ENCODE data around the gene TMEM87B. TPM values are rescaled to one million over a fixed set of nuclear protein-coding genes. Genes with fewer than 3 reads are reported as not detected.
"Not testable (repeated sequence)": the region's sequence is repeated elsewhere in the genome, so short reads cannot be mapped to it uniquely, and the experiment has no call there.

TMEM87B gene
- total RNA-seq, 3 donors from 2014 or later: 10.0 to 10.7 (median 10.0) TPM

DNA sequence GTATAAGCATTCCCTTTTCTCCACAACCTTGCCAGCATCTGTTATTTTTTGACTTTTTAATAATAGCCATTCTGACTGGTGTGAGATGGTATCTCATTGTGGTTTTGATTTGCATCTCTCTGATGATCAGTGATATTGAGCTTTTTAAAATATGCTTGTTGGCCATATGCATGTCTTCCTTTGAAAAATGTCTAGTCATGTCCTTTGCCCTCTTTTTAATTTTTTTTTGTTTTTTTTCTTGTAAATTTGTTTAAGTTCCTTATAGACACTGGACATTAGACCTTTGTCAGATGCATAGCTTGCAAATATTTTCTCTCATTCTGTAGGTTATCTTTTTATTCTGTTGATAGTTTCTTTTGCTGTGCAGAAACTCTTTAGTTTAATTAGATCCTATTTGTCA lies 14.7 kb downstream of the TMEM87B start:
- H3K36me3 Mint-ChIP-seq (ENCODE audit: insufficient read depth): peaks cover 57% of the 10 kb centered on the region
- H3K4me1 Mint-ChIP-seq (ENCODE audit: low read depth): peaks cover 41% of the 10 kb centered on the region
- H3K27me3 Mint-ChIP-seq (ENCODE audit: low read depth); H3K4me3 Mint-ChIP-seq; DNase-seq; H3K9me3 Mint-ChIP-seq; ATAC-seq: not testable (repeated sequence)

DNA sequence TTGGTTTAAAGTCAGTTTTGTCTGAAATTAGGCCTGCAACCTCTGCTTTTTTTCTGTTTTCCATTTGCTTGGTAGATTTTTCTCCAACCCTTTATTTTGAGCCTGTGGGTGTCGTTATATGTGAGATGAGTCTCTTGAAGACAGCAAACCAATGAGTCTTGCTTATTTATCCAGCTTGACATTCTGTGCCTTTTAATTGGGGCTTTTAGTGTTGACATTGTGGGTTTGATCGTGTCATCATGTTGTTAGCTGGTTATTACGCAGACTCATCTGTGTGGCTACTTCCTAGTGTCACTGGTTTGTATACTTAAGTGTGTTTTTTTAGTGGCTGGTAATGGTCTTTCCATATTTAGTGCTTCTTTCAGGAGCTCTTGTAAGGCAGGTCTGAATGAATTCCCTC lies 18.8 kb downstream of the TMEM87B start:
- Mint-ChIP-seq H3K4me3 (no peak overlapping the region), H3K36me3 (ENCODE audit: insufficient read depth) (peaks cover 55% of the 10 kb centered on the region), H3K9me3 (peaks cover 8% of the 10 kb centered on the region), H3K4me1 (ENCODE audit: low read depth) (peaks cover 35% of the 10 kb centered on the region), H3K27me3 (ENCODE audit: low read depth) (no peaks in the 10 kb centered on the region)
- ATAC-seq (no peak), DNase-seq (no peak)

DNA sequence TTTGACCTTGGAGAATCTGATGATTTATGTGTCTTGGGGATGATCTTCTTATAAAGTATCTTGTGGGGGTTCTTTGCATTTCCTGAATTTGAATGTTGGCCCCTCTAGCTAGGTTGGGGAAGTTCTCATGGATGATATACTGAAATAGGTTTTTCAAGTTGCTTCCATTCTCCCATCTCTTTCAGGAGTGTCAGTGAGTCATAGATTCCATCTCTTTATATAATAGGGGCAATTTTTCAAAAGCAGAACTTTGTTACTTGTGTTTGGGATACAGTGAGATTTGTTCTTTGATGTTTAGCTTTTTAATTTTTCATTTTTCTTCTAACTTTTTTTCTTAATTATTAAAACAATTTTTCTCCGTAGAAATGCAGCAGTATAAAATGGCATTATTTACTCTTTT lies 19.4 kb downstream of the TMEM87B start:
- Mint-ChIP-seq H3K4me3 (no peak overlapping the region), H3K36me3 (ENCODE audit: insufficient read depth) (peaks cover 55% of the 10 kb centered on the region), H3K27me3 (ENCODE audit: low read depth) (no peaks in the 10 kb centered on the region), H3K9me3 (peaks cover 5% of the 10 kb centered on the region), H3K4me1 (ENCODE audit: low read depth) (peaks cover 31% of the 10 kb centered on the region)
- no peak for DNase-seq
- ATAC-seq: no peak

DNA sequence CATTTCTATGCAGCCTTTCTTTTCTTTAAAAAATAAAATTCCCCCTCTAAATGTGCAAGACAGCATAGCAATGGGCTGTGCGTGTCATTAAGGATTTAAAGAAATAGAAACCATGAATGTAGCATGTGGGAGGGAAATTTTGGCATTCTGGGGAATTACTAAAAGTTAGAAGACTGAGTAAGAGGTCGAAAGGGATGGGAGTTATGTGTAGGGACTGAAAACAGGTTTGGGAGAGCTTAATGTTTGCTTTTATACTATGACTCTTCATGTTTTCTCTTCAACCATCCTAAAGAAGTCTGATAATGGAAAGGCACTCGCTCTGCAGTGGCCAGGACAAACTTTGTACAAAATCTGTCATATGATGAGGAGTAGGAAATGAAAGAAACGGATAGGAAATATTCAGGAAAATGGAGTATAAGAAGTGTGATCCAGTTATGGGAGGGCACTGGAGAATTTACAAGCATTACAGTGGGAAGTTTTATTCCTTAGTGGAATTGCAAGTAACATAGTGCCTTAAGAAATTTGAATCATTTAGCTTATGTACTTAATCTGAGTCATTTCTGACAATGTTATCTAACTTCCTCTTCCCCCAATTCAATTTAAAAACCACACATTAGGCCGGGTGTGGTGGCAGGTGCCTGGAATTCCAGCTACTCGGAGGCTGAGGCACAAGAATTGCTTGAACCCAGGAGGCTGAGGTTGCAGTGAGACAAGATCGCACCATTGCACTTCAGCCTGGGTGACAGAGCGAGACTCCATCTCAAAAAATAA lies 20.6 kb downstream of the TMEM87B start:
- peaks cover 31% of the 10 kb centered on the region for H3K4me1 Mint-ChIP-seq (ENCODE audit: low read depth)
- H3K27me3 Mint-ChIP-seq (ENCODE audit: low read depth): no peaks in the 10 kb centered on the region
- peaks cover 56% of the 10 kb centered on the region for H3K36me3 Mint-ChIP-seq (ENCODE audit: insufficient read depth)
- H3K9me3 Mint-ChIP-seq: peaks cover 5% of the 10 kb centered on the region
- ATAC-seq (peak; percentile 14 to 46), DNase-seq (no peak)
- H3K4me3 Mint-ChIP-seq: no peak overlapping the region

DNA sequence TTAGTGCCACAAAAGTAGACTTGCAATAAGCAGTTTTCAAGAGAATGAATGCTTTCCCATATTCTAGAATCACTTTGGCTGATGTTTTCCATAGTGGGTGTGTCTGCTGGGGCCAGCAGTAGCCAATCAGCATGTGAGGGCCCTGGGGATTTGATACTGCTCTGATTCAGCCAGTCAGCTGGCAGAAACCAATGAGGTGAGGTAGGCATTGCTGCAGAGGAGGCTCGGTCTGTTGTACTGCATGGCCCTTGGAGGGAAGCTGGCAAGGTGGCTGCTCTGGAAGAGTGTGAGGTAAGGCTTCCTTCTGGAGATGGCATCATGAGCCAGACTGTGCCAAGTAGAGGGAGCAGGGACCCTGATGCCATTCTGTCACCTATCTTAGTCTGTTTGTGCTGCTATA lies 22.7 kb downstream of the TMEM87B start:
- ATAC-seq (no peak), DNase-seq (no peak)
- no peak overlapping the region for H3K4me3 Mint-ChIP-seq
- peaks cover 20% of the 10 kb centered on the region for H3K4me1 Mint-ChIP-seq (ENCODE audit: low read depth)
- H3K27me3 Mint-ChIP-seq (ENCODE audit: low read depth): no peaks in the 10 kb centered on the region
- H3K36me3 Mint-ChIP-seq (ENCODE audit: insufficient read depth): peaks cover 65% of the 10 kb centered on the region
- peaks cover 5% of the 10 kb centered on the region for H3K9me3 Mint-ChIP-seq

DNA sequence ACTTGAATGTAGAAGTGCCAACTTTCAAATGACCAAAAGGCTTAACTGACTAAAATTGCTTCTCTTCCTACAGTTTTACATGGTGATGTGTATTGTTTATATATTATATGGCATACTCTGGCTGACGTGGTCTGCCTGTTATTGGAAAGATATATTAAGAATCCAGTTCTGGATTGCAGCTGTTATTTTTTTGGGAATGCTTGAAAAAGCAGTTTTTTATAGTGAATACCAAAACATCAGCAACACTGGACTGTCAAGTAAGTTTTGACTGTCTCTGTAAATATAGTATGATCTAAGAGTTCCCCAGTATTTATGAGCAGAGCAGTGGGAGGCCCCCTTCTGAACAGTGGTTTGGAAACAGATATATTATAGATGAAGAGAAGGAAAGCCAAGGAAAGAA lies 26.2 kb downstream of the TMEM87B start:
- no peak overlapping the region for H3K4me3 Mint-ChIP-seq
- H3K27me3 Mint-ChIP-seq (ENCODE audit: low read depth): no peaks in the 10 kb centered on the region
- DNase-seq: no peak
- peaks cover 63% of the 10 kb centered on the region for H3K36me3 Mint-ChIP-seq (ENCODE audit: insufficient read depth)
- ATAC-seq: no peak
- no peaks in the 10 kb centered on the region for H3K4me1 Mint-ChIP-seq (ENCODE audit: low read depth)
- no peaks in the 10 kb centered on the region for H3K9me3 Mint-ChIP-seq

DNA sequence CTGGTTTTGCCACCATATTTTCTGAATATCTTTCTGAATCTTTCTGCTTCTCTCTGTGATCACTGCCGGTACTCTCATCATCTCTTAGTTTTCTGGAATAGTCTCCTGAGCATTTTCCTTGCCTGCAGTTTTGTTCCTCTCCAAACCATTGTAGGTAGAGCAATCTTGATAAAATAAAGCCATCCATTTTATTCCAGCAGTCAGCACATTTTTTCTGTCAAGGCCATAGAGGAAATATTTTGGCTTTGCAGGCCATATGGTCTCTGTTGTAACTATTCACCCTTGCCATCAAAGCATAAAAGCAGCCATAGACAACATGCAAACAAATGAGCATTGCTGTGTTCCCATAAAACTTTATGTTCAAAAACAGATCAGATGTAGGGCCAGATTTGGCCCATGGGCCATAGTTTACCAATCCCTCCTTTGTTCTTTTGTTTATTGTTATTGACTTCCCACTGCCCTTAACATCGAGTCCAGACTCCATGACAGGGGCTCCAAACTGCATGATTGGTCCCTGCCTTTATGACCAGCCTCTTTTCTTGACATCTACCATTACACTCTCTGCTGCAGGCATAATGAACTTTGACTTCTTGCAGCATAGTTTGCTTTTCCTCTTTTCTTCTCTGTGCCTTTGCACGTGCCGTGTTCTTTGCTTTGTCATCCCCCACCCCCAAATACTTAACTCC lies 29.8 kb downstream of the TMEM87B start:
- Mint-ChIP-seq H3K9me3 (no peaks in the 10 kb centered on the region), H3K36me3 (ENCODE audit: insufficient read depth) (peaks cover 75% of the 10 kb centered on the region), H3K27me3 (ENCODE audit: low read depth) (no peaks in the 10 kb centered on the region), H3K4me1 (ENCODE audit: low read depth) (no peaks in the 10 kb centered on the region), H3K4me3 (no peak overlapping the region)
- DNase-seq (no peak), ATAC-seq (no peak)

DNA sequence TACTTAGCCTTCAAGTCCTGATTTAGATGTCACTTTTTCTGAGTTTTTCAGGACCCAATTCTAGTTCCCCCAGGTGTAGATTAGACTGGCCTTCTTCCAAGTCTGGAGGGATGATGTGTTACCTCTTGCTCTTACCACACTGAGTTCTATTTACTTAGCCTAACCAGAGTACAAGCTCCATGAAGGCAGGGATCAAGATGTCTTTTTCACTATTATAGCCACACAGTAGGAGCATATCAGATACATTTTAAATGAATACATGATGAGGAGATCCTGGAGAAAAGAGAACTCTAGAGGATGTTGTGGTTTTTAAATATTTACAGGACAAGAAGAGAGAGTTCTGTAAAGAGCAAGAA lies 30.3 kb downstream of the TMEM87B start:
- Mint-ChIP-seq H3K36me3 (ENCODE audit: insufficient read depth) (peaks cover 81% of the 10 kb centered on the region), H3K27me3 (ENCODE audit: low read depth) (no peaks in the 10 kb centered on the region), H3K4me3 (no peak overlapping the region), H3K9me3 (no peaks in the 10 kb centered on the region), H3K4me1 (ENCODE audit: low read depth) (no peaks in the 10 kb centered on the region)
- ATAC-seq (no peak), DNase-seq (no peak)

DNA sequence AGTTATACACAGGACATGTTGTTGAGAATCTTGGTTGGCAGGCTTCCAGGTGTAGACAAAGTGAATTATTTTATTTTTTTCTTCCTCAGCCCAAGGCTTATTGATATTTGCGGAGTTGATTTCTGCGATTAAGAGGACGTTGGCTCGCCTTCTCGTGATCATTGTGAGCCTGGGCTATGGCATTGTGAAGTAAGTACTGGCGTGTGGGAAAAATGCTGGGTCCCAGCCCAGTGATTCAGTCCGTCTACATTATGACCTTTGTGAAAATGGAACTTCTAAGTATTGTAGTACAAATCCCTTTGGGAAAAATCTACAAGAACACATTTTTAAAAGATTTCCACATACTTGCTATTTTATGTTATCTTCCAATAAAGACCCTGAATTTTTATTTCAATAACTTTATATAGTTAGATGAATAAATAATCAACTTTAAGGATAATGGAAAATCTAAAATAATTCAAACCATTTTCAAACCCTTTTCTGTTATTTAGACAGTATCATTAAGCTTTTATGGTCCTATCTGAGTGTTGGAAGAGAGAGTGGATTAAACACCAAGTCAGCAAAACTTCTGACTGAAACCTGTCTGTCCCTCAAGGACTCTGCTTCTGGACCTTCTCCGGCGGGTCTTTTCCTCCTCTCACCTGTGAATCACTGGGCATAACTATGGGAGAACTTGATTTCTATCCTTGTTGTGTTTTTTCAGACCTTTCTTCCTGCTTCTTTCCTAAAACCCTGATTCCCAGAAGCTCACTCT lies 31.0 kb downstream of the TMEM87B start:
- Mint-ChIP-seq H3K36me3 (ENCODE audit: insufficient read depth) (peaks cover 76% of the 10 kb centered on the region), H3K9me3 (no peaks in the 10 kb centered on the region), H3K4me3 (no peak overlapping the region), H3K27me3 (ENCODE audit: low read depth) (no peaks in the 10 kb centered on the region), H3K4me1 (ENCODE audit: low read depth) (no peaks in the 10 kb centered on the region)
- no peak for ATAC-seq
- no peak for DNase-seq

DNA sequence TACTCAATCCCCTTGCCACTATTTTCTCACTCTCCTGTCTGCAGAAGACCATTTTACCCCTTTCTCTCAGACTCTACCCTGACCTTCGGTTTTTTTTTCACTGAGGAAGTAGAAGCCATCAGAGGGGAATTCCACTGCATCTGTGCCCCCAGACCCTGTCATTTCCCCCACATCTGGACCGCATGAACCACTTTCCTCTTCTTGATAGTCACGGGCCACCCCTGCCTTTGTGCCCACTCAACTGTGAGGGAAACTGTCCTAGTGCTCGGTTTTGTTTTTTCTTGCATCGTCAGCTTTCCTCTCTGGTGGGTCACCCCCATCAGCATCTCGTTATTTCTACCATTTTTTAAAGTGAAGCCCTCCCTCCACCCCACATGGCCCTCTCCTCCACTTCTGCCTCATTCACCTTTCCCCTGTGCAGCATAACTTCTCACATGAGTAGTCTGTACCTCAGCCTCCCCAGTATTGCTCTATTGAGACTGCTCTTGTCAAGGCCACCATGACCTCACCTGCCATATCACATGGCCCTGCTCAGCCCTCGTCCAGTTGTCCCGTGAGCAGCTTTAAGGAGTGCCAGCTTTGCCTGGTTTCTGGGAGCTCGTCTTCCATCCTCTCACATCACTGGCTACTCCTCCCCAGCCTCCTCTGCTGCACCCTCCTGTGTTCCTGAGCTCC lies 32.4 kb downstream of the TMEM87B start:
- Mint-ChIP-seq H3K27me3 (ENCODE audit: low read depth) (no peaks in the 10 kb centered on the region), H3K9me3 (no peaks in the 10 kb centered on the region), H3K36me3 (ENCODE audit: insufficient read depth) (peaks cover 73% of the 10 kb centered on the region), H3K4me3 (no peak overlapping the region), H3K4me1 (ENCODE audit: low read depth) (peaks cover 9% of the 10 kb centered on the region)
- no peak for DNase-seq
- no peak for ATAC-seq

DNA sequence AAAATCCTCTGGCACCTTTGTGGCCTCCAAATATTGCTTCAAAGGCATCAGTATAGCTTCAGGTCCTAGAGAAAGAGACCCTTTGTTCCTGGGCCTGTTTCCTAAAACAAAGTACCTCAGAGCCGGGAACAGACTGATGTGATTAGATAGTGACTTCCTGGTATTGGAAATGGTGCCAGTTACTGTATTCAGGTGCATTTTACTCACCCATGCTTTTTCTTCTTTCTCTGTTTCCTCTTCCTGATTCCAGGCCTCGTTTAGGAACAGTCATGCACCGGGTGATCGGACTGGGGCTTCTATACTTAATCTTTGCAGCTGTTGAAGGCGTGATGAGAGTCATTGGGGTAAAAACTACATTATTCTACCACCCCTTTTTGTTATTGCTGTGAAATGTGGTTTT lies 34.3 kb downstream of the TMEM87B start:
- no peak overlapping the region for H3K4me3 Mint-ChIP-seq
- H3K27me3 Mint-ChIP-seq (ENCODE audit: low read depth): no peaks in the 10 kb centered on the region
- H3K4me1 Mint-ChIP-seq (ENCODE audit: low read depth): peaks cover 10% of the 10 kb centered on the region
- DNase-seq: no peak
- H3K9me3 Mint-ChIP-seq: no peaks in the 10 kb centered on the region
- peaks cover 60% of the 10 kb centered on the region for H3K36me3 Mint-ChIP-seq (ENCODE audit: insufficient read depth)
- no peak for ATAC-seq

DNA sequence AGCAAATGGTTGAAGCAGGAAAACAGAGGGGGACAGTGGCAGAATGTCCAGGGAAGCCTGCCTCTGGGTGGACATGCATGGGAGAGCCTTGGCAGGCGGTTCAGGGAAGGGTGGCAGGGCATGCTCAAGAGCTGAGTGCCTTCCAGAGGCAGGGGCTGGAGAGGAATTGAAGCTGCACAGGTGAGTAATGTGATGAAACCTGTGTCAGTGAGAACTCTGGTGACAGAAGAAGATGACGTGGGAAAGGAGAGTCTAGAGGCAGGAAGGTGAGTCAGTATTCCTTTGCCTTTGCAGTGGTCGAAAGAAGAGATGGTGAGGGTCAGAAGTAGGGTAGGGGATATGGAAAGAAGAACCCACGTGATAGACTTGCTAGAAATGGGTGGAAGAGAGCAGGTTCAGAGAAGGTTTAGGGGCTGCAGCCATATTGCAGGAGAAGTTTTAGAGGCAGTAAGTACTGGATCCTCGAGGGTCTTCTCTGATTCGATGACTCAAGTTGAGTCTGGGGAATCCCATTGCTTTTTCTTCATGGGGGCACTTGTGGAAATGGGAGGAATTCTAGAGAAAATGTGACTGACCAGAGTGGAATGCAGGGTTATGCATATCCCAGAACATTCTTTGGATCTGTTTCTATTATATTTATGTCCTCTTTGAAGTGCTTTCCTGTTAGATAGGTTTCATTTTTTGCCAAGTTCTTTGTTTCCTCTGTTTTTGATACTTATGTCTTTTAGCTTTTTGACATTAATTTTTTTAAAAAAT lies 37.4 kb downstream of the TMEM87B start:
- ATAC-seq (peak; percentile 43 to 66), DNase-seq (no peak)
- Mint-ChIP-seq H3K36me3 (ENCODE audit: insufficient read depth) (peaks cover 39% of the 10 kb centered on the region), H3K4me3 (no peak overlapping the region), H3K9me3 (no peaks in the 10 kb centered on the region), H3K4me1 (ENCODE audit: low read depth) (peaks cover 10% of the 10 kb centered on the region), H3K27me3 (ENCODE audit: low read depth) (no peaks in the 10 kb centered on the region)

DNA sequence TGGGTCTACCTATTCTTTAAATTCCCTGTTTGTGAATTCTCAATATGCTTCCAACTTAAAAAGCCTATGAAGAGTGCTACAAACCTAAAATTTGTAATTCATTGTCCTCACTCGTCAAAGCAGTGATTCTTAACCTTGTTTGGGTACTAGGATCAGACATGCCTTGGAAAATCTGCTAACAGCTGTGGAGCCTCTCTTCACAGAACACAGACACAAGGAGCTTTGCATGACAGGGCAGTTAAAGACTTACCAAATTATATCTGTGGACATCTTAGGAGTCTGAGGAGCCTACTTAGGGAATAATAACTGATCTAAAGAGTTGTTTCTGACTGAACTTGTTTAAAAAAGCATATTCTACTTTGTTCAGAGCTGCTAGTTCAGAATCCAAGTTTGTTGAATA lies 38.1 kb downstream of the TMEM87B start:
- Mint-ChIP-seq H3K4me3 (no peak overlapping the region), H3K9me3 (no peaks in the 10 kb centered on the region), H3K36me3 (ENCODE audit: insufficient read depth) (peaks cover 36% of the 10 kb centered on the region), H3K4me1 (ENCODE audit: low read depth) (peaks cover 10% of the 10 kb centered on the region), H3K27me3 (ENCODE audit: low read depth) (no peaks in the 10 kb centered on the region)
- DNase-seq: no peak
- no peak for ATAC-seq

DNA sequence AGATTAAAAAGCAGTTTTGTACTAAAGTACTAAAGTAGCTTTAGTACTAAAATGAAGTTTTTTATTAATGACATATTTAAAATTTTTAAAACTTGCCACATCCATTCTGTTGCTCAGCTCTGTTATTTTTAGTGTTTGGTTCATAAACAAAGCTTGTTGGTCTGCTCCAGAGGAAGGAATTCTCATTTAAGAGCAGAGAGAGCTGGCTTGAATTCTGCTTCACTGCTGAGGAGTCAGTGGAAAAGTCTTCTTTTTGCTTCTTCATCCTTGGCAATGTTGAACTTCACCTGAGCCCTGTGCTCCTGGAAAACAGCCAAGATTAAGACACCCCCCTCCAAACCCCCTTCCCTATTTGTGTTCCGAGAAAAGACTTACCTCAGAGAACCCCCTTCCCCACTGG lies 40.6 kb downstream of the TMEM87B start:
- Mint-ChIP-seq H3K4me3 (no peak overlapping the region), H3K4me1 (ENCODE audit: low read depth) (peaks cover 10% of the 10 kb centered on the region), H3K36me3 (ENCODE audit: insufficient read depth) (peaks cover 32% of the 10 kb centered on the region), H3K27me3 (ENCODE audit: low read depth) (no peaks in the 10 kb centered on the region), H3K9me3 (no peaks in the 10 kb centered on the region)
- ATAC-seq (no peak), DNase-seq (no peak)

Measured in activated T-cell treated with anti-CD3 and anti-CD28 coated beads, Interleukin-2, amount 50 U/mL, for 4 hours (primary cell).